GM12865 (cell line): ENCODE results near the gene AATF.

ENCODE experiments used
- DNase-seq: peaks from one replicate; pipeline ENCODE4 v3.0.0; 2010; ENCODE audit warnings: low read depth
- H3K4me3 ChIP-seq: 2 replicates; pipeline ENCODE4 v1.5.1; 2011; ENCODE audit warnings: mild to moderate bottlenecking, low read depth, low read length, control low read depth
- TF ChIP-seq, protein P1 (sequence below): IDR thresholded peaks from 2 replicates; pipeline ENCODE4 v1.5.1; 2011; ENCODE audit warnings: low read length, control low read depth, low read depth, inconsistent platforms; ENCODE audit not compliant: insufficient read depth; ENCODE audit errors: missing control alignments

AATF gene

DNA sequence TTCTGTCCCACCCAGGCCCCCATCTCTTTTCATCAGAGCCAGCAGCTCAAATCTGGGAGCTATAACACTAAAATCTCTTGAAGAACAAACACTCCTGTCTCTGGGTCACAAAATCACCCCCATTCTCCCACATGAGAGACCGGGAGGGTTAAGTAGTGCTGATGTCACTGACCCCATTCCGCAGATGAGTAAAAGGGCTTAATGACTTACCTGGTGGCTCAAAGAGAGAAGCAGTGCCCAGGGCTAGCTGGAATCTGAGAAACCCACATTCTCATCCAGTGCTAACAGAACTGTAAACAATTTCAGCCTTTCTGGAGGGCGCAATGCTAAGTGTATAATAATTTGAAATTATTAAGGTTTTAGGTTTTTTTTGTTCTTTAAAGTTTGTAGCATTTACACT, 37.8 kb upstream of the AATF start:
- no peak overlapping the region for H3K4me3 ChIP-seq
- DNase-seq: no peak
- TF ChIP-seq, protein P1, sequence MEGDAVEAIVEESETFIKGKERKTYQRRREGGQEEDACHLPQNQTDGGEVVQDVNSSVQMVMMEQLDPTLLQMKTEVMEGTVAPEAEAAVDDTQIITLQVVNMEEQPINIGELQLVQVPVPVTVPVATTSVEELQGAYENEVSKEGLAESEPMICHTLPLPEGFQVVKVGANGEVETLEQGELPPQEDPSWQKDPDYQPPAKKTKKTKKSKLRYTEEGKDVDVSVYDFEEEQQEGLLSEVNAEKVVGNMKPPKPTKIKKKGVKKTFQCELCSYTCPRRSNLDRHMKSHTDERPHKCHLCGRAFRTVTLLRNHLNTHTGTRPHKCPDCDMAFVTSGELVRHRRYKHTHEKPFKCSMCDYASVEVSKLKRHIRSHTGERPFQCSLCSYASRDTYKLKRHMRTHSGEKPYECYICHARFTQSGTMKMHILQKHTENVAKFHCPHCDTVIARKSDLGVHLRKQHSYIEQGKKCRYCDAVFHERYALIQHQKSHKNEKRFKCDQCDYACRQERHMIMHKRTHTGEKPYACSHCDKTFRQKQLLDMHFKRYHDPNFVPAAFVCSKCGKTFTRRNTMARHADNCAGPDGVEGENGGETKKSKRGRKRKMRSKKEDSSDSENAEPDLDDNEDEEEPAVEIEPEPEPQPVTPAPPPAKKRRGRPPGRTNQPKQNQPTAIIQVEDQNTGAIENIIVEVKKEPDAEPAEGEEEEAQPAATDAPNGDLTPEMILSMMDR: no peak

GRCh38 chr17:36913132-36913531, 35.6 kb upstream of the AATF start:
- DNase-seq: no peak
- TF ChIP-seq, protein P1: no peak
- H3K4me3 ChIP-seq: no peak overlapping the region

- DNase-seq: no peak
- H3K4me3 ChIP-seq: no peak overlapping the region
- TF ChIP-seq, protein P1: no peak
Measured at GRCh38 chr17:36918211-36918691, 30.5 kb upstream of the AATF start.

DNA sequence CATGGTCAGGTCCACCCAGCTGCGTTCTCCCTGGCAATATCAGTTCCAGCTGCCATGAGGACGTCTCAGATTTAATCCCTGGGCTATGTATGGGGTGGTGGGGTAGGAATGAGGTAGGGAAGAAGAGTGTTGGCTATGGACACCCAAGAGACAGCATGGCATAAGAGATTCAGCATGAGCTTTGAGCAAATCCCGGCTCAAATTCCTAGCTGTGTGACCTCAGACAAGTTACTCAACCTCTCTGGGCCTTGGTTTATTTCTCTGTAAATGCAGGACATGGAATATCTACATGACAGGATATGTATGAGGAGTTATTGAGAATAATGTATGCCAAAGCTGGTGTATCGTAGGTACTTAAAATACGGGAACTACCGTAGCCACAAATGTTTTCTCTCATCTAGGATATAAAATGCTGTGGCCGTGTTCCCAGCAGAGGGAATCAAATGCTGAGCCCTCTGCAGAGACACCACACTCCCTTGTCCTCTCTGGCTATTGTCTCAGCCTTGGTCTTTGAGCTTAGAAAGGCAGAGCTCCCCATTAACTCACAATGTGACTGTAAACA, 29.3 kb upstream of the AATF start:
- TF ChIP-seq, protein P1: no peak
- no peak for DNase-seq

DNA sequence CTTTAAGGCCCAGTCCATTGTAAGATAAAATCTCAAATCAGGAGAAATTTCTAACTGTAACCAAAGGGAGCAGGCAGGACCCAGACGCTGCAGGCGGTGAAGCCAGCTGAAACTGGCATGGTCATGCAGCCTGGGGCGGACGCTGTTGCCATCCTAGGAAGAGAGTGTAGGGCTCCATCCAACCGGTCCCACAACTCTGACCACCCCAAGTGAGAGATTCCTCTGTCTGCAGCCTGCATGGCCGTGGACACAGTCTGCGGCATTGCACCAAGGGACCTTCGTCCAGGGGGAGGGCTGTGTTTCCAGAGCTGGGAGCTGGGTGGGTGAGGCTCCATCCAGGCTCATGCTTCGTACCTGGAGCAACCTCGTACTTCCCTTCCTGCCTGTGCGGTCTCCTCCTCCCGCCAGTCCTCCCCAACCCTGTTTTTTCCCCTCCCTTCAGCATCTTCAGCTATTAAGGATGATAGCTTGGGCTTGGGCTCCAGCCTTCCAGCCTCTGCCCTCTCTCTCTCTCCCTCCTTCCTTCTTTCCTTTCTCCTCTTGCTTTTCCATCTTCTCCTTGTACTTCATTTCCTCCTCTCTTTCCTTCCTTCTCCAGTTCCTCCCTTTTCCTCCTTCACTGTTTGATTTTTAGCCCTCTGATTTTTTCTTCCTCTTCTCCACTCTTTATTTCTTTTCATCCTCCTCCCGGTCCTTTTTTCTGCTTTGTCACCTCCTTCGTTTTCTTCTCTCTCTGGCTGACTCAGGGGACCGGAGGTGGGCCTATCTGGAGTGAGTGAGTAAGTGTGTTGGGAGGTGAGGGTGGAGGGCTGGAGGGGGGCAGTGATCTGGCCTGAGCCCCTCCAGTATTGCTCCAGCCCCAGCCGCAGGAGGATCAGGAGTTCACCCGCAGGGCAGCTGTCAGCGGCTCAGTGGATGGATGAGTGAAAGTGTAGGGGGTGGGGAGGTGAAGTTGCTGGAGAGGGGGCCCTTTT, 28.4 kb upstream of the AATF start:
- H3K4me3 ChIP-seq: no peak overlapping the region
- DNase-seq: no peak
- TF ChIP-seq, protein P1: no peak

More for the DNA sequence above, 29.3 kb upstream of the AATF start:
- no peak overlapping the region for H3K4me3 ChIP-seq

DNA sequence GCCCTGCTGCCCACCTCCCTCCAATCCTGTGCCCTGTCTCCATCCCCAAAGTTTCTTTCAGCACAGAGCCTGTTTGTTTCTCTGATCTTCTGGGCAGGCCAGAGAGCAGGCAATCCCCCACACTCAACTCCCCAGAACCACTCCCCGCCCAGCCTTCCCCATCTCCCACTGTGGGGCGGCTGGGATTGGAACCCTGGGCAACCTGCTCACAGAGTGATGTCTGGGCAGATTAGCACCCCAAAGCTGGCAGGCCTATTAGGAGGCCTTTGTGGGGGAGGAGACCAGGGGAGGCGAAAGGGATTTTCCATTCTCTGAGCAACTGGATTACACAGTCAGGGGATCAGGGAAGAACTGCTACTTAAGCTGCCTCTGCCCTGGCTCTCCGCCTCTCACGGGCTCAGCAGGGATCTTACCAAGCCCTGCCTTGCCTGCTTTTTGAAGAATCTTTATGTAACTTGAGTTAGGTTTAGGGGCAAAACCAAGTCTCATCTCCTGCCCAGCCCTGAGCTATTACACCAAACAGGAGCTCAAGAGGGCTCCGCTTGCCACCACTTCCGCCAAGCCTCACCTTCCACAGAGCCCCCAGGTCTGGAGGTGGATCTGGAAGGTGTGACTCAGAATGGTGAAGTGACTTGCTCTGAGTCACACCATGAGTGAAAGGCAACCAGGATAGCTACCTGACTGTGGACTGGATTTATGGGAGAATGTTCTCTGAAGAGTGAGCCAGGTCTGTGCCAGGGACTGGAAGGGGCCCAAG, 27.5 kb upstream of the AATF start:
- H3K4me3 ChIP-seq: no peak overlapping the region
- no peak for DNase-seq

More for the DNA sequence above, 27.5 kb upstream of the AATF start:
- TF ChIP-seq, protein P1: no peak
